GM12873 (cell line): ENCODE data around the gene TMEM131L.
A peak's percentile ranks its signal among the peaks of the same experiment; 100 is the strongest.

Experiments
- TF ChIP-seq, protein P1 (sequence below): IDR thresholded peaks from 2 replicates; pipeline ENCODE4 v1.5.1; 2012; ENCODE audit warnings: low read depth, mild to moderate bottlenecking, moderate library complexity, low read length, control low read depth; ENCODE audit not compliant: insufficient read depth; ENCODE audit errors: missing control alignments

TMEM131L gene

DNA sequence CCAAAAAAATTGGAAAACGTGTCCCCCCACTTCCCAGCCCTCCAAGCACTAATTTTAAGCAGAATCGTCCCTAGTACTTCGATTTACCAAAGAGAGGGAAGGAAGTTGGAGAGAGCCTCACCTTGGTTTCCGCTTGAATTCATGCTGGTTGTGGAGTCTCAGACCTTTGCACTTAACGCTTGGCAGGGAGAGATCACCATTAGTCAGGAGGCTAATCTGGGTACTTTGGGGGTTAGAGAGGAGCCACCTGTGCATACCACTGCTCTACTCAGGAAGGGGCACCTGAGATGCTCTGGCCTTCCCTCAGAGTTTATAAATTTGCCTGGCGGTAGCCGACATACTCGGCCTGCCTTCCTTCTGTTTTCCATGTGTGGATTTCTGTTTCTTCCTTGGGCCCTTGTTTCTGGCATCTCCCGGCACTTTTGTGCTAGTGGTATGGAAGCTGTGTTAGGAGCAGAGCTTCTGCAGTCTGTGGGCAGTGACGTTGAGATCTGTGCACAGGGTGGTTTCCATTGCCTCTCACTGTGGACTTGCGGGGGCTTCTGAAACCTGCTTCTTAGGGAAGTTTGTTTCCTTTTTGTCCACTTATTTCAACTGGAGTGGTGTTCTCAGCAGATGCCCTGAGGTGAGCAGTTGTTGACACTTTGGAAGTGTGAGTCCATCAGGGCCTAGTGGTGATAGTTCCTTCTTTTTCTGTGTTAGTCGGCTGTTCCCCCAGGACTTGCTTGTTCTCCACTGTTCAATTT is 104.2 kb downstream of the TMEM131L start:
- TF ChIP-seq, protein P1, sequence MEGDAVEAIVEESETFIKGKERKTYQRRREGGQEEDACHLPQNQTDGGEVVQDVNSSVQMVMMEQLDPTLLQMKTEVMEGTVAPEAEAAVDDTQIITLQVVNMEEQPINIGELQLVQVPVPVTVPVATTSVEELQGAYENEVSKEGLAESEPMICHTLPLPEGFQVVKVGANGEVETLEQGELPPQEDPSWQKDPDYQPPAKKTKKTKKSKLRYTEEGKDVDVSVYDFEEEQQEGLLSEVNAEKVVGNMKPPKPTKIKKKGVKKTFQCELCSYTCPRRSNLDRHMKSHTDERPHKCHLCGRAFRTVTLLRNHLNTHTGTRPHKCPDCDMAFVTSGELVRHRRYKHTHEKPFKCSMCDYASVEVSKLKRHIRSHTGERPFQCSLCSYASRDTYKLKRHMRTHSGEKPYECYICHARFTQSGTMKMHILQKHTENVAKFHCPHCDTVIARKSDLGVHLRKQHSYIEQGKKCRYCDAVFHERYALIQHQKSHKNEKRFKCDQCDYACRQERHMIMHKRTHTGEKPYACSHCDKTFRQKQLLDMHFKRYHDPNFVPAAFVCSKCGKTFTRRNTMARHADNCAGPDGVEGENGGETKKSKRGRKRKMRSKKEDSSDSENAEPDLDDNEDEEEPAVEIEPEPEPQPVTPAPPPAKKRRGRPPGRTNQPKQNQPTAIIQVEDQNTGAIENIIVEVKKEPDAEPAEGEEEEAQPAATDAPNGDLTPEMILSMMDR, result no peak

DNA sequence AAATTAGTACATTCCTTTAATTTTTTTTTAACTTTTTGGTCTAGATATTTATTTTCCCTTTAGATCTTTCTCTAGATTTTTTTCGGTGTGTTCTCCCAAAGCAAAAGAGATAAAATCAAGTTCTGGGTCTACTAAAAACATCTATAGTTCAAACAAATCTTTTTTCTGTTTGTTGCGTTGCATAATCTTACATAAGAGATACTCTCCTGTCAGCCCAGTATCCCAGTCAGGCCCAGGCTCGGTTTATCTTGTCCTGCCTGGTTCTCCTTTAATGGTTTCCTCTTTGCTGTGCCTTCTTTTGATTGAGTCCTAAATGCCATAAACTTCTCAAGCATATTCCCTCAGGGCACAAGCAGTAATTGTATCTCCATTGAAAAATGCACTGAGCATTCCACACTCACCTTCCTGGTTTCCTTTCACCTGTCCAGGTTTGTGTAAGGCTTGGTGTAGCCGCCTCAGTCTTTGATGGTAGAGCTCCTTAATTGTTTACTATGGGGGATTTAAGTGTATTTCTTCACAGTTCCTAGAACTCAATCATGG is 104.9 kb downstream of the TMEM131L start:
- TF ChIP-seq, protein P1, result no peak

DNA sequence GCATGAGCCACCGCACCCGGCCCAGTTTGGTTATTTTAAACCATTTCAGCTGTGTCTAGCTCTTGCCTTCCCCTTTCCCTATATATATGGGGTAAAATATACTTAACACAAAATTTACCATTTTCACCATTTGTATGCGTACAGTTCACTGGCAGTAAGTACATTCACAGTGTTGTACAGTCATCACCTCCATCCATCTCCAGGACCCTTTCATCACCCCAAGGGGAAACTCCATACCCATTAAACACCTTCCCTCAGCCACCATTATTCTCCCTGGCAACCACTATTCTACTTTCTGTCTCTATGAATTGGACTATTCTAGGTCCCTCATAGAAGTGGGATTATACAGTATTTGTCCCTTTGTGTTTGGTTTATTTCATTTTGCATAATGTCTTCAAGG is 106.4 kb downstream of the TMEM131L start:
- TF ChIP-seq, protein P1, result no peak

DNA sequence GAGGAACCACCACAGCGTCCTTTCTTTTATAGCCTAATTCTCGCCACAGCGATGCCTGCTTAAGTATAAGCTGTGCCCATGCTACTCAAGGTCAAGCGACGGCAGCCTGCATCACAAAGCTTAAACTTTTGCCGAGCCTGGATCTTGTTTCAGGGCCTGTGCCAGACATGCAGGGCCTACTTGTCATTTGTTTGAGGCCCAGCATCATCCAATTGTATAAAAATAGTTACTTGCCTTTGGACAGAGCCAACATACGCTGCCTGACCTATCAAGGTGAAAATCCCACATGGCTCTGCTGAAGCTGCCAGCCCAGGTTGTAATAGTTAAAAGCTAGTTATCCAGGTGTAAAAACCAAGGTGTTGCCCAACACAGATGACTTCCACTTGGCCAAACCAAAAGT is 107.1 kb downstream of the TMEM131L start:
- TF ChIP-seq, protein P1, result no peak

DNA sequence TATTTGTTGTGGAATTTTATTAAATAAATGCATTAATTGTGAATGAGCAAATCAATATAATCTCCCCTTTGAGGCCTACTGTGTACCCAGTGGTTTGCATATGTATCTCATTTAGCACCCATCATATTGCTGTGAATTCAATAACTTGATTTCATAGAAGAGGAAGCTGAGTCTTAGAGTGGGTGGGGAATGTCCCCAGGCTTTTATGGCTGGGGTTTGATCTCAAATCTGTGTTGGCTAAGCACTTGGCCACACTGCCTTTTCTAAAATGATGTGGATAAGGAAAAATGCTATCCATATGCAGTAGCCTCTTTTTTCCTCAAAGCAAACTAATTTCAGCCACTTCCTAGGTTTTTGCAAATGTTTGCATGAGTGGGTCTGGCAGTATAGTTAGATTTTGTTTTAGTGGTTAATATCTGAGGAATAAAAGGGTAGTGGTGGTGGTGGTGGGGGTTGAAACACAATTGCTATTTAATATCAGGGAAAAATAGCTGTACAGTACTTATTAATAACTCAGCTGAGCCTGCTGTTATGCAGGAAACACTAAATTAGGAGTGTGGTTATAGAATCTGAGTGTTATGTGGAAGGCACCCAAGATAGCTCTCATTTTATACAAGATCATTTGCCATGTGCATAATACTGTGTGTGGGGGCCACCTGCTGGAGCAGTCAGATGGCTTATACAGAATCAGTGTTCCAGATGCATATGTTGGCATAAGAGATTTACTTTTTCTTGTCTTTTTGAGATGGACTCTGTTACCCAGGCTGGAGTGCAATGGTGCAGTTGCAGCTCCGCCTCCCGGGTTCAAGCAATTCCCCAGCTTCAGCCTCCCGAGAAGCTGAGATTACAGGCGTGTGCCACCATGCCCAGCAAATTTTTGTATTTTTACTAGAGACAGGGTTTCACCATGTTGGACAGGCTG is 108.0 kb downstream of the TMEM131L start:
- TF ChIP-seq, protein P1, result peak; percentile 53

DNA sequence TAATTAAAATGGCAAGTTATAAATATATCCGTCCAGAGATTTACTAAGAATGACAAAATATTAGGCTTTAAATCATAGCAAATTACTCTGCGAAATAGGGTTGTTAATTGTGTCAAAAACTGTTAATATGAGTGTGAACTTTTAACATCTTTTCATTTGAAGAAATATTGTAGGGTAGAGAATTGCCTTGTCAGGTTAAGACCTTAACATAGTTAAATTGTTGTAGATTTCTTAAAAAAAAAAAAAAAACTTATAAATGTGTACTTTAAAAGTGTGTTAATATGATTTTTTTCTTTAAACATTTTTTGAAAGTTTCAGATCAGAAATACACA is 110.2 kb downstream of the TMEM131L start:
- TF ChIP-seq, protein P1, result no peak

DNA sequence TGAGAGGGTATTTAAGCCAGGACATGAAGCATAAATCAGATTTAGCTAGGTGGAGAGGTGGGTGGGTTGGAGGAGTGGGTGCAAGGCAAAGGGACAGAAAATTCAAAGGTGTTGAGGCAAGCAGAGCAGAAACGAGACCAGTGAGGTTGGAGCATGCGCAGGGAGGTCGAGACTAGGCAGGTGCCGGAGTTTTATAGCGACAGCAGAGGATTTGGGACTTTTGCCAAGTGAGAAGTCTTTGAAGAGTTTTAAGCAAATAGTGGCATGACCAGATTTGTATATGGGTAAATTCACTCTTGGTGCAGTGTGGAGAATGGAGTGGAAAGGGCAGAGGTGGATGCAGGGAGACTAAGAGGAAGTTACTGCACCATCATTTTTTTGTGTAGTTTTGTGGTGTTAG is 110.9 kb downstream of the TMEM131L start:
- TF ChIP-seq, protein P1, result no peak
